Colon (tissue), 2 donors: ENCODE results near the gene ATXN1L.
"Not testable (repeated sequence)": the region's sequence is repeated elsewhere in the genome, so short reads cannot be mapped to it uniquely, and the experiment has no call there.

Experiments
- FAIRE-seq: peaks from 2 replicates; lab custom pipeline; 2012; peaks lifted over from hg19 to GRCh38; lab: Jason Lieb, UNC
- donor health status: control.
- donor health status: control.

The ATXN1L gene

GRCh38 chr16:71852158-71852557 lies 6.4 kb downstream of the ATXN1L start:
- FAIRE-seq: no peak

- FAIRE-seq: no peak
Observed at GRCh38 chr16:71852561-71852960, 6.8 kb downstream of the ATXN1L start.

GRCh38 chr16:71853413-71853812 lies 7.6 kb downstream of the ATXN1L start:
- no peak for FAIRE-seq

- FAIRE-seq: no peak
Observed at GRCh38 chr16:71854369-71854948, 8.7 kb downstream of the ATXN1L start.

GRCh38 chr16:71855937-71856662 lies 10.3 kb downstream of the ATXN1L start:
- FAIRE-seq: no peak

GRCh38 chr16:71859762-71860521 lies 14.2 kb downstream of the ATXN1L start:
- no peak for FAIRE-seq

GRCh38 chr16:71863995-71864394 lies 18.2 kb downstream of the ATXN1L start:
- no peak for FAIRE-seq

- FAIRE-seq: no peak
Observed at GRCh38 chr16:71865173-71865863, 19.5 kb downstream of the ATXN1L start.

- FAIRE-seq: not testable (repeated sequence)
Observed at GRCh38 chr16:71867175-71867574, 21.4 kb downstream of the ATXN1L start.

GRCh38 chr16:71867939-71868338 lies 22.2 kb downstream of the ATXN1L start:
- no peak for FAIRE-seq

- no peak for FAIRE-seq
Observed at GRCh38 chr16:71869089-71869488, 23.3 kb downstream of the ATXN1L start.

- no peak for FAIRE-seq
Observed at GRCh38 chr16:71870818-71871217, 25.0 kb downstream of the ATXN1L start.

GRCh38 chr16:71873199-71873598 lies 27.4 kb downstream of the ATXN1L start:
- FAIRE-seq: no peak

- no peak for FAIRE-seq
Observed at GRCh38 chr16:71878911-71879310, 33.1 kb downstream of the ATXN1L start.

GRCh38 chr16:71880176-71880575 lies 34.4 kb downstream of the ATXN1L start:
- FAIRE-seq: no peak

- FAIRE-seq: peak; percentile 24
Observed at GRCh38 chr16:71882505-71883167, 36.9 kb downstream of the ATXN1L start.

- FAIRE-seq: no peak
Observed at GRCh38 chr16:71883168-71883848, 37.5 kb downstream of the ATXN1L start.

- FAIRE-seq: no peak
Observed at GRCh38 chr16:71883849-71884638, 38.3 kb downstream of the ATXN1L start, which contains the start of gene ZNF821. Gene ZNF821 (minus strand): TSS chr16:71884182. CDS start chr16:71879946, 4,236 bp downstream.

GRCh38 chr16:71885261-71885650 lies 39.5 kb downstream of the ATXN1L start:
- FAIRE-seq: no peak

GRCh38 chr16:71889147-71889546 lies 43.4 kb downstream of the ATXN1L start:
- no peak for FAIRE-seq

- no peak for FAIRE-seq
Observed at GRCh38 chr16:71893888-71894228, 48.1 kb downstream of the ATXN1L start.
